Activated CD8-positive, alpha-beta memory T cell treated with anti-CD3 and anti-CD28 coated beads for 4 hours (primary cell): ENCODE measurements around the gene SORCS2.

ENCODE experiments used
- DNase-seq, 2 donors: peaks; one replicate each; pipeline ENCODE4 v3.0.0-alpha.2; 2020; ENCODE audit warnings: low read depth in 2 of 2

Gene SORCS2

GRCh38 chr4:7684294-7684693 is 492.0 kb downstream of the SORCS2 start:
- no peak for DNase-seq

GRCh38 chr4:7686070-7686870 is 493.9 kb downstream of the SORCS2 start:
- no peak for DNase-seq

- DNase-seq = no peak
Observed at GRCh38 chr4:7687006-7687405, 494.7 kb downstream of the SORCS2 start.

GRCh38 chr4:7687796-7688195 is 495.5 kb downstream of the SORCS2 start:
- no peak for DNase-seq

- no peak for DNase-seq
Observed at GRCh38 chr4:7689773-7690693, 497.7 kb downstream of the SORCS2 start.

- DNase-seq = no peak
Observed at GRCh38 chr4:7691061-7691460, 498.7 kb downstream of the SORCS2 start.

GRCh38 chr4:7691982-7692381 is 499.6 kb downstream of the SORCS2 start:
- no peak for DNase-seq

- DNase-seq = no peak
Observed at GRCh38 chr4:7692451-7693236, 500.3 kb downstream of the SORCS2 start.

GRCh38 chr4:7693237-7693608 is 500.9 kb downstream of the SORCS2 start:
- no peak for DNase-seq

- DNase-seq = no peak
Observed at GRCh38 chr4:7693711-7694110, 501.4 kb downstream of the SORCS2 start.

- DNase-seq = no peak
Observed at GRCh38 chr4:7694324-7694723, 502.0 kb downstream of the SORCS2 start.

GRCh38 chr4:7697343-7697742 is 505.0 kb downstream of the SORCS2 start:
- no peak for DNase-seq

GRCh38 chr4:7697821-7698220 is 505.5 kb downstream of the SORCS2 start:
- DNase-seq = no peak

- DNase-seq = no peak
Observed at GRCh38 chr4:7698584-7698983, 506.2 kb downstream of the SORCS2 start.

- DNase-seq = no peak
Observed at GRCh38 chr4:7699031-7699430, 506.7 kb downstream of the SORCS2 start.

- no peak for DNase-seq
Observed at GRCh38 chr4:7699825-7700224, 507.5 kb downstream of the SORCS2 start.

- DNase-seq = no peak
Observed at GRCh38 chr4:7700665-7701064, 508.3 kb downstream of the SORCS2 start.

- no peak for DNase-seq
Observed at GRCh38 chr4:7701866-7702649, 509.7 kb downstream of the SORCS2 start.

GRCh38 chr4:7703688-7704087 is 511.4 kb downstream of the SORCS2 start:
- no peak for DNase-seq

- DNase-seq = no peak
Observed at GRCh38 chr4:7704091-7704490, 511.8 kb downstream of the SORCS2 start.

- DNase-seq = no peak
Observed at GRCh38 chr4:7704625-7705024, 512.3 kb downstream of the SORCS2 start.
